AG04449 (cell line): Measurements from ENCODE around the gene NR4A2.

Experiments used
- CTCF ChIA-PET: fragments of 350-600 bp; formaldehyde crosslinking; extraction: SDS; loops from one replicate; lab custom pipeline; 2021; ENCODE audit warnings: antibody characterized with exemption; lab: Yijun Ruan, JAX
- POLR2A ChIA-PET: fragments of 400-600, 350-600 bp; formaldehyde crosslinking; extraction: SDS; loops from one replicate; lab custom pipeline; 2020; ENCODE audit warnings: antibody characterized with exemption, inconsistent platforms; lab: Yijun Ruan, JAX
- DNase-seq: peaks from one replicate; pipeline ENCODE4 v3.0.0-alpha.2; 2010; ENCODE audit warnings: low read depth, low spot score
- H3K4me3 ChIP-seq: 2 replicates; pipeline ENCODE4 v1.5.1; 2011; ENCODE audit warnings: low read depth, mild to moderate bottlenecking, control low read depth, low read length
- TF ChIP-seq, protein P1 (sequence below): IDR thresholded peaks from one replicate; pipeline ENCODE4 v1.5.1; 2011; ENCODE audit warnings: mild to moderate bottlenecking, moderate library complexity, low read length, control low read depth, inconsistent platforms; ENCODE audit not compliant: insufficient read depth; ENCODE audit errors: missing control alignments

Gene NR4A2

DNA sequence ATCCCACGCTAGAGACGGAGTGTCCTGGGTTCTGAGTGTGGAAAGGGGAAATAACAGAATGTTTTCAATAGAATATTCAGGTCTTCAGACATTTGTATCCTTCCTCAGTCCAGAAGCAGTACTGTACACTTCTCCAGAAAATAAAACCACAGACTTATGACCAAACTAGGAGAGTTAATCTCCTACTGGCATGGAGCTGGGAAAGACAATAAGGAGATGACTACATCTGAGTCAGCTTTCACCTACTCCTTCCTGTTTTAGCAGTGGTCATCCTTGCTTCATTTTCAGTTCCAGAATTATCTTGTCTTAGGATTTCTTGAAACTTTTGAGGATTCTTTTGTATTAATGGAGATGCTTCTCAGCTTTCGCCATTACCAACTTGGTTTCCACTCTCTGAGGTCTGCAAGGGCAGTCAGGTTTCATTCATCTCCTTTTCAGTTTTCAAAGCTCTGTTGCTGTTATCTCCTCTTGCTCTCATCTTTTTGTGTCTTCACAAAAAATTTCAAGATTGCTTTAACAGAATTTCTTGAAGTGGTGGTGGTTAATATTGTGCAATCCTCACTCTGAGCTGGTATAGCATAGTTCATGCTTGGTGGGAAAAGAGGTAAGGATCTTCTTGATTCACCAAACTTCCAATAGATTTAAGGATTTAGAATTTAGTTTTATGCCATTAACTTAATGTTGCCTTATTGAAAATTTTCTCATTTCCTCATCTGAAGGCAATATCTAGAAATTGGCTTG is 23.7 kb upstream of the NR4A2 start:
- ChIA-PET POLR2A (interaction anchor here (0.9 kb wide), 1 partner anchor 14 kb away, joined by 3 read pairs; no protein-coding TSS in a partner anchor), CTCF (no interaction called here)
- DNase-seq, result no peak
- H3K4me3 ChIP-seq, result no peak overlapping the region
- TF ChIP-seq, protein P1, sequence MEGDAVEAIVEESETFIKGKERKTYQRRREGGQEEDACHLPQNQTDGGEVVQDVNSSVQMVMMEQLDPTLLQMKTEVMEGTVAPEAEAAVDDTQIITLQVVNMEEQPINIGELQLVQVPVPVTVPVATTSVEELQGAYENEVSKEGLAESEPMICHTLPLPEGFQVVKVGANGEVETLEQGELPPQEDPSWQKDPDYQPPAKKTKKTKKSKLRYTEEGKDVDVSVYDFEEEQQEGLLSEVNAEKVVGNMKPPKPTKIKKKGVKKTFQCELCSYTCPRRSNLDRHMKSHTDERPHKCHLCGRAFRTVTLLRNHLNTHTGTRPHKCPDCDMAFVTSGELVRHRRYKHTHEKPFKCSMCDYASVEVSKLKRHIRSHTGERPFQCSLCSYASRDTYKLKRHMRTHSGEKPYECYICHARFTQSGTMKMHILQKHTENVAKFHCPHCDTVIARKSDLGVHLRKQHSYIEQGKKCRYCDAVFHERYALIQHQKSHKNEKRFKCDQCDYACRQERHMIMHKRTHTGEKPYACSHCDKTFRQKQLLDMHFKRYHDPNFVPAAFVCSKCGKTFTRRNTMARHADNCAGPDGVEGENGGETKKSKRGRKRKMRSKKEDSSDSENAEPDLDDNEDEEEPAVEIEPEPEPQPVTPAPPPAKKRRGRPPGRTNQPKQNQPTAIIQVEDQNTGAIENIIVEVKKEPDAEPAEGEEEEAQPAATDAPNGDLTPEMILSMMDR, result no peak

DNA sequence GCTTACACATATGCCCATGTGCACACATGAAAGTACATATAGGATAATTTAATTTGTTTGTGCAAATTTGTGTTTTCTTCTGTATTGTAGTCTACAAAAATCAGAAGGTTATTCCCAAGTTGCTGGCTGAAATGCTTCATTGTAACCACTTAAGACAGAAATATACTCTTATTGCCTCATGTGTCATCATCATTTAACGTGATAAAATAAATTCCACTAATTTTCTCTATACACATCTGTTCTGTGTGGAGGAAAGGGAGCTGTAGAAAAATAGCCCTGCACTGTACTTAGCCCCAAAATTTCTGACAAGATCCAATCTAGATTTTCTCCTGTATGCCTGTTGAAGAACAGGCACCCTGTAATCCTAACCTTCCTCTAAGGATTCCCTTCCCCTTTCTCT is 20.4 kb upstream of the NR4A2 start:
- CTCF ChIA-PET, result interaction anchor here (1.0 kb wide), 1 partner anchor 10 kb away, joined by 4 read pairs; no protein-coding TSS in a partner anchor

DNA sequence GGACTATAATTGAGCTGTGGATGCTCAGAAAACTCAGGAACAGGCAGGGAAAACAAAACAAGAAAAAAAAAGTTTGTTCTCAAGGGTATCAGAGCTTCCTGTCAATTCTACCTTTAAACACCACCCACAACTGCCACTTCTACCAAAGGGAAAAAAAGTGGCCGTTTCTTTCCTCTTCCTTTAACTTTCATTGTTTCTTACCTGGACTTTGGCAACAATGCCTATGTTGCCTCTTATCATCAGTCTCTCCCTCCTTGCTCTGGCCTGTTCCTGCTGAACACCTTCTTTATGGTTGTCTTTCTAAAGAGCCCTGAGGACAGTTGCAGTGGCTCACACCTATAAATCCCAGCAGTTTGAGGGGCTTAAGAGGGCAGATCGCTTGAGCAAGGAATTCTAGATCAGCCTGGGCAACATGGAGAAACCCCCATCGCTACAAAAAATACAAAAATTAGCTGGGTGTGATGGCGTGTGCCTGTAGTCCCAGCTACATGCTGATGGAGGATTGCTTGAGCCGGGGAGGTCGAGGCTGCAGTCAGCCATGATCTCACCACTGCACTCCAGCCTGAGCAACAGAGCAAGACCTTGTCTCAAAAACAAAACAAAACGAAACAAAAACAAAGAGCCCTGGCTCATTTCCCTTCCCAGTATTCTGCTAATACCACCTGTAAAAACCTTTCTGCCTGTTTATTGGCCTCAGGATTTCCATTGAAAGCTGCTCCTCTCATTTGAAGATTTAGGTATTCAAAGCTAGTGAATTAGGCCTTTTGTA is 18.0 kb upstream of the NR4A2 start:
- no peak for DNase-seq
- ChIA-PET POLR2A (no interaction called here), CTCF (no interaction called here)
- no peak overlapping the region for H3K4me3 ChIP-seq
- TF ChIP-seq, protein P1, result no peak

More for the DNA sequence above, 20.4 kb upstream of the NR4A2 start:
- no peak for DNase-seq
- TF ChIP-seq, protein P1, result no peak
- no peak overlapping the region for H3K4me3 ChIP-seq
- POLR2A ChIA-PET, result no interaction called here

DNA sequence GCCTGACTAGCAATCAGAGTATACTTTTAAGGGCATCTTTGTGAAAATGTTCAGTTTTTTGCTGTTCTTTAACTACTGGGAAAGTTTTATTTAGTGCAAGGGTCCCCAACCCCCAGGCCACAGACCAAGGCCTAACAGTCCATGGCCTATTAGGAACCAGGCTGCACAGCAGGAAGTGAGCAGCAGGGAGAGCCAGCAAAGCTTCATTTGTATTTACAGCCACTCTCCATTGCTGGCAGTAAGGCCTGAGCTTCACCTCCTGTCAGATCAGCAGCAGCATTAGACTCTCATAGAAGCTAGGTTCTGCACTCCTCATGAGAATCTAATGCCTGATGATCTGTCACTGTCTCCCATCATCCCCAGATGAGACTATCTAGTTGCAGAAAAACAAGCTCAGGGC is 17.1 kb upstream of the NR4A2 start:
- no peak for DNase-seq
- TF ChIP-seq, protein P1, result no peak
- H3K4me3 ChIP-seq, result no peak overlapping the region
- ChIA-PET POLR2A (no interaction called here), CTCF (no interaction called here)

DNA sequence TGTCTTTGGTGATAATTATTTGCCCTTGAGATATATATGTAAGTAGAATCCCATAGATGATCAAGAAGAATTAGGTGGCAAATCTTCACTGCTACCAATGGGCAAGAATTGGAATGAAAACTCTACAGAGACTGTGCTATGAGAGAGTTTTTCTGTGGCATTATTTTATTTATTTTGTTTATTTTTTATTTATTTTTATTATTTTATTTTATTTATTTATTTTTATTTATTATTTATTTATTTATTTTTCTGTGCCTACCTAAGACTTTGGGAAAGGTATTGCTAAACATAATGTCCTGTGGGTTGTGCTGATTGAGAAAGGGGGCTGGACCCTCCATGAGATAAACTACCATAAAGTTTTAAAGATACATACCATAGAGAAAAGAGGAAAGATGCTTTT is 16.6 kb upstream of the NR4A2 start:
- DNase-seq, result no peak
- CTCF ChIA-PET, result interaction anchor here (3.6 kb wide), 1 partner anchor 14 kb away, joined by 16 read pairs; no protein-coding TSS in a partner anchor
- TF ChIP-seq, protein P1, result no peak
- POLR2A ChIA-PET, result no interaction called here
- H3K4me3 ChIP-seq, result no peak overlapping the region

DNA sequence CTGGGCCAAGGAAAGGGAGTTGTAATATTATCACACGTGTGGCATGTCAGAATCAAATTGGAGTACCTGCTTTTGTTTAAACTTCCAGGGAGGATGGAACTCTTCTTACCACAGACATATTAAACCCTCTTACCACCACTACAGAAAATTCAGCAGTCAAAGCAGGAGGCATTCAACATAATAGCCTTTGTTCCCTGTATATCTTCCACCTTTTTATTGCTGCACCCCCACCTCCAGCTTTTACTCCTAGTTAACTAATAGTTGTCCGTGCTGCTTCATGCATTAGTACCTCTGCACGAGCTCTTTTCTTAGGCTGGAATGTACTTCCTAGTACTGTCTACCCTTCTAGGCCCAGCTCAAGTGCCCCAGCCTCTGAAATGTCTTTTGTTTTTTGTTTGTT is 14.9 kb upstream of the NR4A2 start:
- no peak overlapping the region for H3K4me3 ChIP-seq
- TF ChIP-seq, protein P1, result no peak
- no peak for DNase-seq
- ChIA-PET CTCF (interaction anchor here (0.7 to 3.6 kb wide), 2 partner anchors 12 to 980 kb away, joined by 3 to 16 read pairs; no protein-coding TSS in a partner anchor), POLR2A (no interaction called here)
